Panc1 (cell line): ENCODE results near the gene MS4A8. TPM values are rescaled to one million over a fixed set of nuclear protein-coding genes. Genes with fewer than 3 reads are reported as not detected.

Experiments used
- ATAC-seq: fragments of 200-7000 bp; cut with Tn5 transposase; 2 replicates; pipeline ENCODE4 v1.9.1; 2020; ENCODE audit warnings: mild to moderate bottlenecking, moderate library complexity
- BruUV-seq: library from RNA; stranded (reverse); fragments of 400-500 nt; replicated peaks from 2 replicates; lab custom pipeline; 2021; lab: Mats Ljungman, UMichigan
- CTCF ChIA-PET: fragments of 300-600 bp; sonication (Branson Sonifier 250); formaldehyde crosslinking; loops from one replicate; lab custom pipeline; 2022; ENCODE audit warnings: antibody characterized with exemption; lab: Charles Lee
- POLR2A ChIA-PET: fragments of 300-600 bp; sonication (Branson Sonifier 250); formaldehyde crosslinking; loops from one replicate; lab custom pipeline; 2022; ENCODE audit warnings: antibody characterized with exemption; lab: Charles Lee
- DNase-seq: peaks from one replicate; pipeline ENCODE4 v3.0.0-alpha.2; 2010; ENCODE audit warnings: low read depth, low spot score
- H3K27ac ChIP-seq: 2 replicates; pipeline ENCODE4 v1.5.1; 2011; ENCODE audit warnings: mild to moderate bottlenecking, low read length, inconsistent platforms
- H3K27me3 ChIP-seq: fragments of 200-500 bp; sonication (Bioruptor generic); 2 replicates; pipeline ENCODE4 v1.6.0; 2014; ENCODE audit warnings: low read length, inconsistent platforms; ENCODE audit not compliant: control insufficient read depth, insufficient read depth
- H3K36me3 ChIP-seq: fragments of 200-500 bp; sonication (Bioruptor generic); 2 replicates; pipeline ENCODE4 v1.5.1; 2014; ENCODE audit warnings: inconsistent platforms, mild to moderate bottlenecking, low read length, moderate library complexity; ENCODE audit not compliant: control insufficient read depth, insufficient read depth
- H3K4me1 ChIP-seq: 2 replicates; pipeline ENCODE4 v1.5.1; 2011; ENCODE audit warnings: inconsistent platforms, mild to moderate bottlenecking, low read length, moderate library complexity; ENCODE audit not compliant: control insufficient read depth, insufficient read depth
- H3K4me3 ChIP-seq, 2 experiments: 2 replicates each; pipeline ENCODE4 v1.5.1; 2011 to 2012; ENCODE audit warnings: low read depth in 2 of 2, low read length in 2 of 2, mild to moderate bottlenecking in 2 of 2, inconsistent platforms in 1 of 2, moderate library complexity in 1 of 2
- H3K9me3 ChIP-seq: fragments of 200-500 bp; sonication (Bioruptor generic); 2 replicates; pipeline ENCODE4 v1.5.1; 2014; ENCODE audit warnings: low read depth, mild to moderate bottlenecking, inconsistent platforms, low read length, moderate library complexity; ENCODE audit not compliant: control insufficient read depth, insufficient read depth
- POLR2AphosphoS5 ChIP-seq: IDR thresholded peaks from 2 replicates; pipeline ENCODE4 v1.6.1; 2012; ENCODE audit warnings: mild to moderate bottlenecking, low read depth, low read length, moderate library complexity
- REST ChIP-seq, 2 experiments: IDR thresholded peaks; 2 replicates each; pipeline ENCODE4 v1.6.1; 2011 to 2012; ENCODE audit warnings: low read depth in 2 of 2, control low read depth in 1 of 2, low read length in 1 of 2, mild to moderate bottlenecking in 1 of 2, moderate library complexity in 1 of 2; ENCODE audit not compliant: insufficient read depth in 1 of 2
- SIN3A ChIP-seq: IDR thresholded peaks from 2 replicates; pipeline ENCODE4 v1.6.1; 2012; ENCODE audit warnings: low read depth, mild to moderate bottlenecking, low read length, moderate library complexity, borderline replicate concordance; ENCODE audit not compliant: insufficient read depth
- TCF7L2 ChIP-seq: IDR thresholded peaks from 2 replicates; pipeline ENCODE4 v1.6.1; 2011; ENCODE audit warnings: mild to moderate bottlenecking, low read depth, low read length, inconsistent platforms
- in situ Hi-C: cut with HindIII; loops from 2 replicates; pipeline ENCODE4 v1.10.0; 2016; ENCODE audit warnings: low sequenced_read_pairs, low pct_unique_long_range_greater_than_20kb
- intact Hi-C: fragments of 100-400 bp; cut with micrococcal nuclease; formaldehyde crosslinking; loops from one replicate; pipeline ENCODE4 v1.10.0; 2022; ENCODE audit not compliant: unreplicated experiment
- total RNA-seq: library from RNA; stranded (reverse); gene quantifications from one replicate; pipeline ENCODE4 v1.2.1, GENCODE V29; 2021; ENCODE audit not compliant: unreplicated experiment
- TF ChIP-seq, protein P1 (sequence below): fragments of 450-650 bp; IDR thresholded peaks from 2 replicates; pipeline ENCODE4 v1.5.1; 2017; ENCODE audit warnings: mild to moderate bottlenecking

The MS4A8 gene
- total RNA-seq, 1 experiment from 2014 or later: not detected

DNA sequence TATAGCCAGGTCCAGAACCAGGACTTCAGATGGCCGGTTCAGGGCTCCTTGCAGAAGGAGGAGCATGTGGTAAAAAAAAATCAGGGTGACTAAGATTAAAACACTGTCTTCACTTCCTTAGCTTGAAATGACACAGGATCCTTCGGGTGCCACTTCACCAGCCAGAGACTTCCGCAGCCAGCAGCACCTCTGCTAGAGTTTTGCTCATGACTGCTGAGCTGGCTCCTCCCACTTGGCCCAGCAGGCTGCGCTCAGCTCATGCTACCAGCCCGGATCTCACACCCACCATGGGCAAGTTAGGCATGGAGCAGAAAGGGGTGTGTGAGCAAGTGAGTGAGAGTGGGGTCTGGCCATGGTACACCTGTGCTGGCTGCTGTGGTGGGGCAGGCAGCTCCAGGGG lies 18.5 kb downstream of the MS4A8 start:
- TF ChIP-seq TCF7L2 (no peak), SIN3A (no peak), POLR2AphosphoS5 (no peak), REST (IDR thresholded peaks at IDR 0.05; ENCODE audit: insufficient read depth in 1 of 2, low read depth in 2 of 2, low read length in 1 of 2) (no peak)
- TF ChIP-seq, protein P1, sequence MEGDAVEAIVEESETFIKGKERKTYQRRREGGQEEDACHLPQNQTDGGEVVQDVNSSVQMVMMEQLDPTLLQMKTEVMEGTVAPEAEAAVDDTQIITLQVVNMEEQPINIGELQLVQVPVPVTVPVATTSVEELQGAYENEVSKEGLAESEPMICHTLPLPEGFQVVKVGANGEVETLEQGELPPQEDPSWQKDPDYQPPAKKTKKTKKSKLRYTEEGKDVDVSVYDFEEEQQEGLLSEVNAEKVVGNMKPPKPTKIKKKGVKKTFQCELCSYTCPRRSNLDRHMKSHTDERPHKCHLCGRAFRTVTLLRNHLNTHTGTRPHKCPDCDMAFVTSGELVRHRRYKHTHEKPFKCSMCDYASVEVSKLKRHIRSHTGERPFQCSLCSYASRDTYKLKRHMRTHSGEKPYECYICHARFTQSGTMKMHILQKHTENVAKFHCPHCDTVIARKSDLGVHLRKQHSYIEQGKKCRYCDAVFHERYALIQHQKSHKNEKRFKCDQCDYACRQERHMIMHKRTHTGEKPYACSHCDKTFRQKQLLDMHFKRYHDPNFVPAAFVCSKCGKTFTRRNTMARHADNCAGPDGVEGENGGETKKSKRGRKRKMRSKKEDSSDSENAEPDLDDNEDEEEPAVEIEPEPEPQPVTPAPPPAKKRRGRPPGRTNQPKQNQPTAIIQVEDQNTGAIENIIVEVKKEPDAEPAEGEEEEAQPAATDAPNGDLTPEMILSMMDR: no peak
- Histone ChIP-seq H3K9me3 (no peaks in the 10 kb centered on the region), H3K4me3 (no peak overlapping the region), H3K27ac (no peak overlapping the region), H3K36me3 (no peaks in the 10 kb centered on the region), H3K4me1 (no peaks in the 10 kb centered on the region), H3K27me3 (peaks cover 9% of the 10 kb centered on the region; the same call in 1 of the 2 replicates)
- no TSS peak for BruUV-seq
- in situ Hi-C loops: no loop called here
- ChIA-PET POLR2A (no interaction called here), CTCF (no interaction called here)
- intact Hi-C loops: no loop called here
- DNase-seq (no peak), ATAC-seq (no peak)

DNA sequence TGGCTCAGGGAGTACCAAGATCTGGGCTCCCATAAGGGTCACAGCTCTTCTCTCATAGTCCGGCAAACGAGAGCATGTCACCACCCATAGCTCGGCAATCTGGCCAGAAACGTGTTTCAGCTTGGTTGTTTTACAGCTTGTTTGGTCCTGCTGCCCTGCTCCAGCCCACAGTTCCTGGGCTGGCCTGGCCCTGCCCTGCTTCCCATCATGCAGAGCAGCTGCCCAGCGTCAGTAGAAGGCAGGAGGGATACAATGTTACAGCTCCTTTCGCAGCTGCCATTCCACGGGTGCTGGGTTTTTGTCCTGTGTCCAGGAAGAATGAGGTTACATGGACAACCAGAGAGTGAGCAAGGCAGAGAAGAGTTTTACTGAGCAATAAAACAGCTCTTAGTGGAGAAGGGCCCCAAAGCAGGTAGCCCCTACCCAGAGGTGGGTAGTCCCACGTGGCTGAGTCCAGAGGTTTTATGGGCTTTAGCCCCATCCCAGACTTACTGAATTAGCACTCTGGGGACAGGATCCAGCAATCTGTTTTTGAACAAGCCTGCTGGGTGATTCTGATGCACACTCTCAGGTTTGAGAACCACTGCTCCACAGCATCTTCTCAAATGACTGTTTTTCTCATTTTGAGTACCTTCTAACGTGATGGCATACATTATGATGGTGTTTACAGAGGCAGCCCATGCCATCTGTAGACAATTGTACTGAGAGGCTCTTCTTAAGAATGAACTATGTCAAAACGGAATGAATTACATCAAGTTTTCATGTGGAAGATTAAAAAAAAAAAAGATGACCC lies 19.3 kb downstream of the MS4A8 start:
- no peaks in the 10 kb centered on the region for H3K36me3 ChIP-seq
- no TSS peak for BruUV-seq
- ChIA-PET CTCF (no interaction called here), POLR2A (no interaction called here)
- H3K27ac ChIP-seq: no peak overlapping the region
- H3K9me3 ChIP-seq: no peaks in the 10 kb centered on the region
- H3K4me1 ChIP-seq: no peaks in the 10 kb centered on the region
- no peak for ATAC-seq
- no peak overlapping the region for H3K4me3 ChIP-seq
- no peak for TF ChIP-seq REST (IDR thresholded peaks at IDR 0.05; ENCODE audit: insufficient read depth in 1 of 2, low read depth in 2 of 2, low read length in 1 of 2)
- no peak for TF ChIP-seq SIN3A
- no peak for TF ChIP-seq TCF7L2
- TF ChIP-seq, protein P1: no peak
- TF ChIP-seq POLR2AphosphoS5: no peak
- H3K27me3 ChIP-seq: peaks cover 9% of the 10 kb centered on the region; the same call in 1 of the 2 replicates
- intact Hi-C loops (no loop called here), in situ Hi-C loops (no loop called here)
- DNase-seq: no peak
